Measurements from ENCODE around the gene RANGRF. TPM values are rescaled to one million over a fixed set of nuclear protein-coding genes. Genes with fewer than 3 reads are reported as not detected.

RANGRF gene
- total and polyA plus RNA-seq, 12 donors, result 18.8 to 46.9 (median 25.4) TPM

DNA sequence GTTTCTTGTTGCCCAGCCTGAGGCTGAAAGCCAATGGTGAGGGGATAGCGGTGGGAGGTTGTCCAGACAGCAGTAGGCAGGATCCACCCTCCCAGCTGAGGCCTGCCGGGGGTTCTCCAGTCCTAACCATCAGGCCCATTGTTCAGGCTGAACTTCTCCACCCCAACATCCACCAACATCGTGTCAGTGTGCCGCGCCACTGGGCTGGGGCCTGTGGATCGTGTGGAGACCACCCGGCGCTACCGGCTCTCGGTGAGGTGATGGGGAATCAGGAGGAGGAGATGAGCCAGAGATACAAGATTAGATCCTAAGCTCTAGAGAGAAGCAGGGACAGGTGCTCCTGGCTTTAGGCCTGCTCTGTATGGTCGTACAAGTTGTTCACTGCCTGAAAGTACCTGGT is 33.6 kb upstream of the RANGRF start:
- Histone ChIP-seq H3K9me3 (replicated peaks in 1 of 3) (no peaks in the 10 kb centered on the region), H3K36me3 (replicated peaks in 1 of 2) (peaks cover 0 to 37% of the 10 kb centered on the region in 2 donors), H3K4me1 (replicated peaks in 1 of 2) (peaks cover 0 to 2% of the 10 kb centered on the region in 2 donors), H3K27me3 (no peaks in the 10 kb centered on the region), H3K27ac (no peak overlapping the region), H3K4me3 (no peak overlapping the region)
- WGBS, 4 donors, result 93 to 98% (median 94%) methylated on average over 4 to 11 of the region's 11 CpGs
- no peak for DNase-seq
- TF ChIP-seq, protein P1, sequence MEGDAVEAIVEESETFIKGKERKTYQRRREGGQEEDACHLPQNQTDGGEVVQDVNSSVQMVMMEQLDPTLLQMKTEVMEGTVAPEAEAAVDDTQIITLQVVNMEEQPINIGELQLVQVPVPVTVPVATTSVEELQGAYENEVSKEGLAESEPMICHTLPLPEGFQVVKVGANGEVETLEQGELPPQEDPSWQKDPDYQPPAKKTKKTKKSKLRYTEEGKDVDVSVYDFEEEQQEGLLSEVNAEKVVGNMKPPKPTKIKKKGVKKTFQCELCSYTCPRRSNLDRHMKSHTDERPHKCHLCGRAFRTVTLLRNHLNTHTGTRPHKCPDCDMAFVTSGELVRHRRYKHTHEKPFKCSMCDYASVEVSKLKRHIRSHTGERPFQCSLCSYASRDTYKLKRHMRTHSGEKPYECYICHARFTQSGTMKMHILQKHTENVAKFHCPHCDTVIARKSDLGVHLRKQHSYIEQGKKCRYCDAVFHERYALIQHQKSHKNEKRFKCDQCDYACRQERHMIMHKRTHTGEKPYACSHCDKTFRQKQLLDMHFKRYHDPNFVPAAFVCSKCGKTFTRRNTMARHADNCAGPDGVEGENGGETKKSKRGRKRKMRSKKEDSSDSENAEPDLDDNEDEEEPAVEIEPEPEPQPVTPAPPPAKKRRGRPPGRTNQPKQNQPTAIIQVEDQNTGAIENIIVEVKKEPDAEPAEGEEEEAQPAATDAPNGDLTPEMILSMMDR (IDR thresholded peaks at IDR 0.05), result no peak
- TF ChIP-seq POLR2A (IDR thresholded peaks at IDR 0.05), result no peak
- intact Hi-C loops (cut with DNase I), result loop anchor here (5.0 kb wide), 2 partner anchors 32 to 37 kb away; partner anchors contain the start of gene RANGRF (in 1 of the 2)

DNA sequence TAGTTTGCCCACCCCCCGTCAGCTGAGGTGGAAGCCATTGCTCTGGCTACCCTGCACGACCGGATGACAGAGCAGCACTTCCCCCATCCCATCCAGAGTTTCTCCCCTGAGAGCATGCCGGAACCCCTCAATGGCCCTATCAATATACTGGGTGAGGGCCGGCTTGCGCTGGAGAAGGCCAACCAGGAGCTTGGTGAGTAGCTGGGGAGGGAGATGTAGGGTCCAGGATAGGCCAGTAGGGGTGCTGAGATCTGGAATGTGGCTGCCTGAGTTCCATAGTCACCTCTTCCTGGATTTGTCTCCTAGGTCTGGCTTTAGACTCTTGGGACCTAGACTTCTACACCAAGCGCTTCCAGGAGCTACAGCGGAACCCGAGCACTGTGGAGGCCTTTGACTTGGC is 33.0 kb upstream of the RANGRF start:
- Histone ChIP-seq H3K4me3 (no peak overlapping the region), H3K9me3 (replicated peaks in 1 of 3) (no peaks in the 10 kb centered on the region), H3K4me1 (replicated peaks in 1 of 2) (no peaks in the 10 kb centered on the region), H3K36me3 (replicated peaks in 1 of 2) (peaks cover 0 to 40% of the 10 kb centered on the region in 2 donors), H3K27ac (no peak overlapping the region), H3K27me3 (no peaks in the 10 kb centered on the region)
- no peak for TF ChIP-seq POLR2A (IDR thresholded peaks at IDR 0.05)
- TF ChIP-seq, protein P1 (IDR thresholded peaks at IDR 0.05), result no peak
- 88 to 100% (median 96%) methylated on average over 3 to 9 of the region's 9 CpGs for WGBS, 4 donors
- intact Hi-C loops (cut with DNase I), result no loop called here
- no peak for DNase-seq

DNA sequence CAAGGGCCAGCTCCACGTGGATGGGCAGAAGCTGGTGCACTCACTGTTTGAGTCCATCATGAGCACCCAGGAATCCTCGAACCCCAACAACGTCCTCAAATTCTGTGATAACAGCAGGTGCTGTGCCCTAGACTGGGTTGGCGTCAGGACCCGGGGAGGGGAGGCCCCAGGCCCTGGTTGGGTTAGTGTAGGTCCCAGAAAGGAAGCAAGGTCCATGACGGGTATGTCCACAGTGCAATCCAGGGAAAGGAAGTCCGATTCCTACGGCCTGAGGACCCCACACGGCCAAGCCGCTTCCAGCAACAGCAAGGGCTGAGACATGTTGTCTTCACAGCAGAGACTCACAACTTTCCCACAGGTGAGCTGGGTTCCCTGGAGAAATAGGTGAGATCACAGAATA is 32.2 kb upstream of the RANGRF start:
- WGBS, 4 donors, result 87 to 95% (median 90%) methylated on average over 10 of the region's 10 CpGs
- Histone ChIP-seq H3K27ac (no peak overlapping the region), H3K4me3 (no peak overlapping the region), H3K4me1 (replicated peaks in 1 of 2) (no peaks in the 10 kb centered on the region), H3K27me3 (no peaks in the 10 kb centered on the region), H3K9me3 (replicated peaks in 1 of 3) (no peaks in the 10 kb centered on the region), H3K36me3 (replicated peaks in 1 of 2) (peaks cover 0 to 40% of the 10 kb centered on the region in 2 donors)
- no peak for DNase-seq
- TF ChIP-seq, protein P1 (IDR thresholded peaks at IDR 0.05), result no peak
- no peak for TF ChIP-seq POLR2A (IDR thresholded peaks at IDR 0.05)
- intact Hi-C loops (cut with DNase I), result no loop called here

DNA sequence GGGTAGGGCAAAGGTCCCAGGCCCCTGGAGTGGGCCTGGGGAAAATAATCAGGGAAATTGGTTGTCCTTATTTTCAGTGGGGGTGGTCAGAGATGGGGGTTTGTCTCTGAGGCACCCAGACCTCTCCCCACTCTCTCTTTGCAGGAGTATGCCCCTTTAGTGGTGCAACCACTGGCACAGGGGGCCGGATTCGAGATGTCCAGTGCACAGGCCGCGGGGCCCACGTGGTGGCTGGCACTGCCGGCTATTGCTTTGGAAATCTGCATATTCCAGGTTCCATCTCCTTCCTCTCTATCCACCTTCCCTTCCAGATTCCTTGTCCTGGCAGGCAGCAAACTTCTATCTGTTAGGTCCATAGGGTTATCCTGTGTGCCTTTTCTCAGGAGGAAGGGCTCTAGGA is 31.8 kb upstream of the RANGRF start:
- Histone ChIP-seq H3K27me3 (no peaks in the 10 kb centered on the region), H3K27ac (no peak overlapping the region), H3K4me1 (replicated peaks in 1 of 2) (no peaks in the 10 kb centered on the region), H3K36me3 (replicated peaks in 1 of 2) (peaks cover 0 to 40% of the 10 kb centered on the region in 2 donors), H3K4me3 (no peak overlapping the region), H3K9me3 (replicated peaks in 1 of 3) (no peaks in the 10 kb centered on the region)
- no peak for DNase-seq
- intact Hi-C loops (cut with DNase I), result no loop called here
- no peak for TF ChIP-seq POLR2A (IDR thresholded peaks at IDR 0.05)
- TF ChIP-seq, protein P1 (IDR thresholded peaks at IDR 0.05), result no peak
- 97 to 100% (median 99%) methylated on average over 4 to 6 of the region's 6 CpGs for WGBS, 4 donors
